Stimulated activated CD4-positive, alpha-beta T cell treated with anti-CD3 and anti-CD28 coated beads, Interleukin-4, amount 100 ng/mL, for 4 hours (primary cell): ENCODE data around the gene SEL1L.
"Not testable (repeated sequence)": the region's sequence is repeated elsewhere in the genome, so short reads cannot be mapped to it uniquely, and the experiment has no call there.

Experiments
- DNase-seq, 2 experiments: peaks; one replicate each; pipeline ENCODE4 v3.0.0-alpha.2; 2020

The SEL1L gene

DNA sequence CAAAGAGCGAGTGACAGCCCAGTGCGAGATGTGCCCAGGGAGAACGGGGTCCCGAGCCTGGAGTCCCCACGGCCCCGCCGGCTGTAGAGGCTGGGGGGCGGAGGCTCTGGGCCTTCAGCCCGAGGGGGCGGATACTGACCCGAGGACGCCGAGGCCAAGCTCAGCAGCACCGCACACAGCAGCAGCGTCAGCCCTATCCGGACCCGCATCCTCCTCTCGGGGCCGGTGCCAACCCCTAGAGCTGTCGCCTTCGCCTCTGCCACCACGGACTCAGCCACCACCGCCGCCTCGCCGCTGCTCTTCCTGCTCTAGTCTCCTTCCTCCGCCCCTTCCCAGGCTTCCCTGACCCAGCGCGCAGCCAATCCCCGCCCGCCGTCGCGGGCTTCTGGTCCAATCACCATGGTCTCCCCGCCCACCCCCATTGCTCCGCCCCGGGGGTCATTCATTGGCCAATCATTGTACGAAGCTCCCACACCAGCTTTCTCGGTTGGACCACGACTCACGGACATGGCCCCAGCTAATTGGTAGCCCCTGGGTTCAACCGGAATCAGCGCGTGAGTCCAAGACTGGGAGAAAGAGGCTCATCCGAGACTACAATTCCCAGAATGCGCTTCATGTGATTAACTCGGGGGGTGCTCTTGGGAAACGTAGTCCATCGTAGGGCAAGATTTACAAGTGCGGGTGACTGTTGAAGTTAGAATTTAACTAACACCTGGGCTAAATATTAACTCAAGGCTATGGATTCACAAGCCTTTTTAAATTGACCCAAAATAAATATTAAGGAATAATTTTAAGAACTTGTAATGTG, at the start of gene SEL1L:
TSS of gene SEL1L (minus strand) at position 318 of the 808 bp plus-strand sequence. CDS start at position 209, 109 bp downstream.
- peak; percentile 99 for DNase-seq

DNA sequence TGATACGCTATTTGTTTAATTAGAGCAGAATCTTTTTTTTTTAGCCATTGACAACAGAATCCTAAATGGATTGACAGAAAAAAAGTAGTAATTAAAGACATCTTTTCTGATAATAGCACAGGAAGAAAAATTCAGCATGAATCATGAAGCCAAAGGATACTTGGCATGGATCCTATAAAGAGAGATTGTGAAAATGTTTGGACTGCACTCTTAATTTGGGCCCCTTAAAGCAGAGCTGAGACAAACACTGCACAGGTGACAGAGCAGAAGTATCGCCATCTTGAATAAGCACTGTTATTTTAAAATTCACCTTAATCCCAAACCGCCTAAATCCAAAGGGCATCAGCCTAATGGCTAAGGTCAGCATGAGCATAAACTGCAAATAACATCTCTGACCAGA, 48.8 kb upstream of the SEL1L start:
- no peak for DNase-seq

DNA sequence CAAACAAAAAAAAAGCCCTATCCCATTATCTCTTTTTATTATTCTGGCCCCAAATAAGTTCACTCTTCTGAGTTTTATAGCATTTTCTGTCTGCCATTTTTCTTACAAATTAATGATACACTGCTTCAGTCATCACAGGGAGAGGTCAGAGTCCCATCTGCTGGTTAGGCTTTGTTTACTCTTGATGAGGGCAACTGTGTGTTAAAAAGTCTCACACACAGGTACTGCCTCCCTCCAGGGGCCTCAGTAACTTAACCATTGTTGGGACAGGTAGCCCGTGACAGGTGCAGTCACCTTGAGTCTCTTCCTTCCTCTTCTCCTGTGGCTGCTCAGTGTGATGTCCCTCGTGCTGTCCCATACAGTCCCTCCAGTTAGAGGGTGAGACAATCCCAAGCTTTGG, 45.5 kb upstream of the SEL1L start:
- DNase-seq = no peak

DNA sequence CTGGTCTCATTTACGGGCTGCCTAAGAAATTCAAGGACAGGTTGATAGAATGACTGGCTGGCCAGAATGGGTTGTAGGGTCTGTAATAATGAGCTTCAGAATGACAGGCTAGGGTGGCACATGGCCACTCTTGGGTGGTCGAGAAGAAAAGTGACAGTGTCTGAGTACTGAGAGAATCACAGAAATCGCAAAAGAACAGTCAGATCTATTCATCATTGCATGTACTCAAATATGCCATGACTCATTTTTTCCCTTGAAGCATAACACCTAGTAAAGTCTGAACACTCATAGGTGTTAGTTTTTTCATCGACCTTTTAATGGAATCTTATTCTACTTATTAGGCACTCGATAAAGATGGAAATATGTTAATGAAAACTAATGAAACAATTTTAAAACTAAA, 37.8 kb upstream of the SEL1L start:
- no peak for DNase-seq

DNA sequence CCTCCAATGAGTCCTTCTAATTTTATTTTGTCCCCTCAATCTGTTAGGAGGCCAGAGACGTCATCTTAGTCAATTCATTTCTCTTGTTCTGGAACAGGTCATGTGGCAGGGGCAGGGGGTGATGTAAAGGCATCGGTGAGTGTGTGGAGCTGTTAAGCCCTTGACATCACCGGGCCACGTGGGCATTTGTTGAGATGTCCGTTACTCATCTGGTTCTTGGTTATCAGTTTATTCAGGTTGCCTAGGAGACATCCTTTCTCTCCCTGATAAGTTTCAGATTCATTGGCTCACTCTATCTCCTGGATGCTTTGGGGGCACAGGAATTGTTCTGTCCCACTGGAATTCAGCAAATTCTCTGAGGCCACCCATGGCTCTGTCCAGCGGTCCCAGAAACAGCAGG, 33.6 kb upstream of the SEL1L start:
- no peak for DNase-seq

DNA sequence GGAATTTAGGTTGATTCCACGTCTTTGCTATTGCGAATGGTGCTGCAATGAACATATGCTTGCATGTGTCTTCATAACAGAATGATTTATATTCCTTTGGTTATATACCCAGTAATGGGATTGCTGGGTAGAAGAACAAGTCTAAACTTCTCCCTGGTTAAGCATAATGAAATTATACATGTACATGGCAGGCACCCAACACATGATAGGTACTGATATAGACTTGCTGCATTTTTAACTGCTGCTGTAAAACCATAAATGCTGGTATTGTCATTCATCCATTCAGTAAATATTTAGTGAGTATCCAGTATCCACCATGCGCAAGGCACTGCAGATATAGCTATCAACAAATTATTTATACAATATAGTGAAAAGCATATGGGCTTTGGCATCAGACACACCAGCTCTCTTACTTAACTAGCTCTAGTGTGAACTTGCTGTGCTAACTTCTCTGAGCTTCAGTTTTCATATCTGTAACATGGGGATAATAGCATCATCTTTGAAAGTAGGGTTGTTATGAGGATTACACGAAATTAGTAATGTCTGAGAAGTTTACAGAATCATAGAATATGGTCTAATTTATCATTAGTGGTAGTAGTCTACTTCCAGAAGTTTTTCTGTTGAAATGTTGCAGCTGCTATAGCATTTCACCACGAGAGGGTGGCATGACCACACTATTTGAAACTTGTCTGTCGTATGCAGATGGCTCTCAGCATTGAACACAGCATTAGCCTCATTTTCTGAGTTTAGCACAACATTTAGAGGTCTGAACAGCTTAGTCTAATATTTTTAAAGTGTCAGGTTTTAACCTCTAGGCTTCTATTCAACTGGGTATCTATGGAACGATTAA, 32.0 kb upstream of the SEL1L start:
- DNase-seq = no peak

DNA sequence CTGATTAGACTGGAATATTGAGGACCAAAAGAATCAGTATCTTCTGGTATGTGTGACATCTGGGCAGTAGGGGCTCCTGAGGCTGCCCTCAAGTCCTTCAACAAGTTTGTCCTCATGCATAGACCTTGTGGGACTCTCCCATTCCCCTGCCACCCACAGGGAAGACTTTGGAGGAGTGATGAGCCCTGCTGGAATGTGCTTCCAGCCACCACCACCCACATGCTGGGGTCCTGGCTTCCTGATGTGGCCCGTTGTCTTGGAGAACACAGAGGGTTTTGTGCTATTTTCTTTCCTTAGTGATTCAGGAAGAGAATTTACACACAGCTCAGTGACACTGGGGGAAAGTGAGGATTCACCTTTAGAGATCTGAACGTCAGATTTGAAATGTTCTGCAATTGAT, 29.2 kb upstream of the SEL1L start:
- no peak for DNase-seq

DNA sequence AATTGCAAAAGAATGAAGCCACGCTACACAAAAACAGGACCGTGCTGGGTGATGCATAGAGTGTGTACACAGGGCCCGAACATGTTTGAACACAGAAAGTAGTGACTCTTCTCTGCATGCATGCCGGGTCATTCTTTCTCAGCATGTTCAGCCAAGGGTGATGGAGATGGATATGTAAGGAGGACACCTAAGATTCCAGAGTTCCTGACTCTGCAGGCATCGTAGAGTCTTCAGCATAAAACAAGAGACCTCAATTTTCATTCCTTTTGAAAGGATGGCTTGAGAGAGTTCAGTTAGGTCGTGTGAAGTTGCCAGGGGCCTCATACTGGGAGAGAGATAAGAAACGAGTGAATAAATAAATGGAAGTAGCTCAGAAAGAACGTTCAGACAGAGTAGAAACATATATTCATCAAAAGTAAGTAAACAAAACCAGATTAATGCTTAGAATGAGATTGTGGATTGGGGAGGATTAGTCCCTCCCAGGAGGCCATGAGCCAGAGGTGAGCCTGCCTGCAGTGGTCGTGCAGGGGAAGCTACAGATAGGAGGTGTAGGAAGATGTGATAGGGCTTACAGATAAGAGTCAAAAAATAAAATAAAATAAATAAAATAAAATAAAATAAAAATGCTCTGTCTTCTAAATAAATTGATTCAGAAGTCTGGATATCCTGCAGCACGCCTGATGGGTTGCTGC, 27.6 kb upstream of the SEL1L start:
- DNase-seq = no peak

DNA sequence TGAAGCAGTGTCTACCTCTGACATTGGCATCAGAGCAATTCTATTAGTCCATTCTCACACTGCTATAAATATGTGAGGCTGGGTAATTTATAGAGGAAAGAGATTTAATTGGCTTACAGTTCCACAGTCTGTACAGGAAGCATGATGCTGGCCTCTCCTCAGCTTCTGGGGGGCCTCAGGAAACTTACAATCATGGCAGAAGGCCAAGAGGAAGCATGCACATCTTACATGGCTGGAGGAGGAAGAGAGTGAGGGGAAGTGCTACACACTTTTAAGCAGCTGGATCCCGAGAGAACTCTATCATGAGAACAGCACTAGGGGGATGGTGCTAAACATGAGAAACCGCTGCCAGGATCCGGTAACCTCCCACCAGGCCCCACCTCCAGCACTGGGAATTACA, 25.7 kb upstream of the SEL1L start:
- no peak for DNase-seq

DNA sequence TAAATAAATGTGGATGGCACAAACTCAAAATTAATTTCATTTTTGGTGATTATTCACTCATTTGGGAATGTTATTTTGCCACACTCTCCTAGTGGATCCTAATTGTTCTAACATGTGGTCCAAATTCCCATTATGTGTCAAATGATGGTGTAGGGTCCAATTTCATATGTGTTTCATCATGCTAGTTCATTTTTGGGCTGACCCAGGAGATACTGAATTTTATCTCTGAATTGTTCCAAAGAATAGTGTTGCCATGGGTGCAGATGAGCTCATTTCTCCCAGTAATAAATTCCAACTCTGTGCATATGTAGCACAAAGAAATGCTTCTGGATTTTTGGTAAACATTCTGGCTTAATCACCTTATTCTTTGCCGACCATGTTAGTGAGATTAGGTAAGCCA, 23.5 kb upstream of the SEL1L start:
- no peak for DNase-seq

DNA sequence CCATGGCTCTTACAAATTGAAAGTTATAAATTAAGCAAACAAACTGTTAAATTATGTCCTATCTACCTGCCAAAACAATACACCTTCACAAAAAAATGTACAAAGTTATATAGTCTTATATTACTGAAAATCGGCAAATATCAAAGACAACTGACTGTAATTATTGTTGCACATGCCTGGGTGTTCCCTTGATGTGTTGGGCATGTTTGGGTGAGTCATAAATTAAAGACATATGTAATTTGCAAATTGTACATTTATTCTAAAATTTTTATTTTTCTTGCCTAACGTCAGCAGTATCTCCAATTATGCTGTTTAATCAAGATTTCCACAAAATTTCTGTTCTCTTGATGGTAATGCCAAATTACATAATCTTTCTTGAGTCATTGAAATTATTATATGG, 22.0 kb upstream of the SEL1L start:
- no peak for DNase-seq

DNA sequence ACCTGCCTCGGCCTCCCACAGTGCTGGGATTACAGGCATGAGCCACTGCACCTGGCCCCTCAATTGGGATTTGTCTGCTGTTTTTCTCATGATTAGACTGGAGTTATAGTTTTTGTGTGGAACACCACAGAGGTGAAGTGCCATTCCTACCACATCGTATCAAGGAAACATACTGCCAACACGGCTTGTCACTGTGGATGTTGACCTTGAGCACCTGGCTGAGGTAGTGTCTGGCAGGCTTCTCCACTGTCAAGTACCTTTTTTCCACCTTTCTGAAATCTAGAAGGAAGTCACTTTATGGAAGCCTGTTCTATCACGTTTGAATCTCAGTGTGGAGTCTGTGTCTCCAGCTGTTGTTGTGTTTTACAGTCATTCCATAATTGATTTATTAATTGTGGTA, 21.4 kb upstream of the SEL1L start:
- no peak for DNase-seq

DNA sequence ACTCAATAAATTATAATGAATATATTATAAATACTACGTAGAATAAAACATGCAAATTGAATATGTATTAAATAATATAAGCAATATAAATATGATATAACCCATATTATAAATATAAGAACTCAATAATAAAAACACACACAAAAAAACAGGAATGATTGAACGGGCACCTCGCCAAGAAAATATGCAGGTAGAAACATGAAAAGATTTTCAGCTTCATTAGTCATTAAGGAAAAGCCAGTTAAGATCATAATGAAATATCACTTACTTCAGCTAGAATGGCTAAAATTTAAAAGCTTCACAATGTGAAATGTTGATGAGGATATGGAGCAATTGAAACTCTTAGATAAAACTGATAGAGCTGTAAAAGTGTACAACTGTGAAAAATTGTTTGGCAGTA, 17.8 kb upstream of the SEL1L start:
- no peak for DNase-seq

DNA sequence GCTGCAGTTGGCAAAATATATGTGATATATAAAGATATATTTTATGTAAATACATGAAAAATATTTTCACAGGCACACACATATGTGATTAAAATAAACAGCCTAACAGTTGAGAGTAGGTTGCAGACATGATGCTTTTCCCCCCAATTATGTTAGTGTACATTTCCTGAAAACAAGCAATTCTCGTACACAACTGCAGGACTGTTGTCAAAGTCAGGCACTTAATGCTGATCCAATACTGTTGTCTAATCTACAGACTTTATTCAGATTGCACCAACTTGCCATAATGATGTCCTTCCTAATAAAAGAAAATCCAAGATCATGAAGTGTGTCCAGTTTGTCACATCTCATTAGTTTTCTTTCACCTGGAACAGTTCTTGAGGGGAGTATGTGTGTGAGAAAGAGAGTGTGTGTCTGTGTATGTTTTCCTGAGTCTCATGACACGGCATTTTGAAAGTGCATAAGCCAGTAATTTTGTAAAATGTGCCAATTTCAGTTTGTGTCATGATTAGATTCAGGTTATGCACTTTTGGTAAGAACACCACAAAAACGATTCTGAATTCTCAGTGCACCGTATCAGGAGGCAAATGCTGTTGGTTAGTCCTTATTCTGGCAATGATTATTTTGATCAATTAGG, 16.5 kb upstream of the SEL1L start:
- no peak for DNase-seq

DNA sequence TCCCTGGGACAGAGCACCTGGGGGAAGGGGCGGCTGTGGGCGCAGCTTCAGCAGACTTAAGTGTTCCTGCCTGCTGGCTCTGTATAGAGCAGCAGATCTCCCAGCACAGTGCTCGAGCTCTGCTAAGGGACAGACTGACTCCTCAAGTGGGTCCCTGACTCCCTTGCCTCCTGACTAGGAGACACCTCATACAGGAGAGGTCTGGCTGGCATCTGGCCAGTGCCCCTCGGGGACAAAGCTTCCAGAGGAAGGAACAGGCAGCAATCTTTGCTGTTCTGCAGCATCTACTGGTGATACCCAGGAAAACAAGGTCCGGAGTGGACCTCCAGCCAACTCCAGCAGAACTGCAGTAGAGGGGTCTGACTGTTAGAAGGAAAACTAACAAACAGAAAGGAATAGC, 7.6 kb upstream of the SEL1L start:
- not testable (repeated sequence) for DNase-seq

DNA sequence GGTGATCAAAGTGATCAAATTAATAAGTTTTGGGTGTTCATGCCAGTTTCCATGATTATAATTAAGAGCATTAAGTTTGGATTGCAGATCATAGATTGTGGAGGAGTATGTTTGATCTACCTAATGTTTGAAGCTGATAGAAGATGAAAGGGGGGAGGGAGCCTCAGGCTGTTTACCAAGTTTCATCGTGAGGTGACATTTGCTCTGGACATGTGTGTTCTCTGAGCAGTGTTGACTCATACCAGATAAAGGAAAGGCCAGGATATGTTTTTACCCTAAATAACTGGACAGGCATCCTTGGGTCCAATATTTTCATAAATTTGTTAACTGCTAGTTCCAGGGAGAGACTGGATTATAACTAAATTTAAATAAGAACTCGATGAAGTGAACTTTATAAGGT, 3.5 kb upstream of the SEL1L start:
- no peak for DNase-seq

DNA sequence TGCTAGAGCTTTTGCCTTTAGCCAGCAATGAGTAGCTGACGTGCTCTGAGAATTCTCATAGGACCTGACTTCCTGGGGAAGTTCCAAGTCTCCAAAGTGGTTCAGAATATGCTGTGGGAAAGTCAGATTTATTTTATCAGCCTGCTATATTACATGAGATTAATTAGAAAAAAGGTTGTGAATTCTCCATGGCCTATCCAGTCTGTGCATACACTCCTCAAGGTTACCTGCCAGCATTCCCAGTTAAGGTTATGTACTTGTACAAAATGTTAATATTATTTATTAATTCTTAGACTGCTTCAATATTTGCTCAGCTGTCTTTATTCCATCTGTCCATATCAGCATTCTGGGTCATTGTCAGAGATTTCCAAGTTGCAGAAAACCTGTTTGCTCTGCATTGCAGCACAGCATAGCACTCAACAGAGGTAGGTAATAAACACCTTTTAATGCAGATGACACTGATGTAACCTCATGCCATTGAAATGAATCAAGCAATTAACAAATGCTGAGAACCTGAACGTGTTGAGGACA, 2.7 kb upstream of the SEL1L start:
- DNase-seq = no peak

DNA sequence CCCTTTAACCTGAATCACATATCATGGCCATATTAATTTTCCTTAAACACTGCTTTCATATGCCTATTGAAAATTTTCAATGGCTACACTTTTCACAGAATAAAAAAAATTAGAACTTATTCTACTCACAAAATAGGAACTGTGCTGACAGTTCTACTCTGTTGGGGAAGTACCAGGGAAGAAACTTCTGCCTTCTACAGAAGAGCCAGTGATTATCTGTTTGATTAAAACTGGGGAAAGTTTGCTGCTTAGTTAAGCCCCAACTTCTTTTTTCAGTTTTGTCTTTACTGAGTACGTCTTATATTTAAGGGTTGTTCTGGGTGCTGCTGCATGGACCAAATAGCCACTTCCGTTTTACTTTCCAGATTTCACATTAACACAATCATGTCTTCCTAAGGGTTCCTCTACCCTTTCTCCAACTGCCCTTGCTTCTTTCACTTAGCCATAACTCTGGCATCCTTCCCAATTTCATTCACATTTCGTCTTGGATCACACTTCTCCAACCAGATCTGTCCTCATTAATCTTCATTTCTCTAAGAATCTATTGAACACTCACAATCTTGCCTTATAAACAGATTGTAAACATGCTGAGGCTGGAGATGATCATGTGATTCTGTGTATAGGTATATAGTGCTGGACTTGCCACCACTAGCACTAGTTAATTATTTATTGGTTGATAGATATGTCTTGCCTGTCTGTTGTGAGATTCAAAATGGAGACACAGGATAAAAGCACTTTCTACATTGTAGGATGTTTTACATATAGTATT, 1.9 kb upstream of the SEL1L start:
- no peak for DNase-seq

DNA sequence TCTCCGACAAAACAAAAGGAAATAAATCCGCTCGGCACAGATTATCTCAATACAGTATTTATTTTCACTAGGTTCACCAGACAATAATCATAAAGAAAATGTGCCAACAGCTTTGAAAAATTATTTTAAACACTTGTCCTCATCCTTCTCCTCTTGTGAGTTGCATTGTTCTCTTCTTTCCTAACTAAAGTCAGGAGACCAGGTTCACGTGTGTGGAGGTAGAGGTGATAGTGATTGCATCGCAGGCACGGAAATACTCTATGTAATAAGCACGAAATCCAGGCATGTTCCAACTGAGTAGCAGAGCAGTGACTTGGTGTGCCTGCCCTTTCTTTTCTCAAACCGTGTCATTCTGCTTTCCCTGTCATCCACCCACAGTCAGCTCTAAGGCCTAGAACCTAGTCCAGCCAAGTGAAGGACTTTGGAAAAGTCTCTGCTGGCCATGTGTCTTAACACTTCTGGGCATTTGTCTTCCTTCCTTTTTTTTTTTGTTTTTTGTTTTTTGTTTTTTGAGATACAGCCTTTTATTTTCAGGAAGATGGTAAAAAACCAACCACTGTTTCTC, 939 bp upstream of the SEL1L start:
- no peak for DNase-seq

DNA sequence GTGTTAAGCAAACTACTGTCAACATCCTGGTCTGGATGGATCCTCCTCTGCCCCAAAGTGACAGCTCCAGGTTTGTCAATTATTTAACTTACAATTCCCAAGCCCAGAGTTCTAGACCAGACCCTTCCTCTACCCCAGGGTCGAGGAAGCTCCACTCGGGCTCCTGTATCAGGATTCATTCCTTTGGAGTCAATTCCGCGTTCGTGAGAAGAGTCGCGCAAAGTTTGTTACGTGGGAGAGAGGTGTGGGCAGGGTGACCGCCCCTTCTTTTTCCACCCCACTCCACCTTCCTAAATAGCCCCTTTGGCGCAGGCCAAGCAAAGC, 479 bp downstream of the SEL1L start:
- no peak for DNase-seq

DNA sequence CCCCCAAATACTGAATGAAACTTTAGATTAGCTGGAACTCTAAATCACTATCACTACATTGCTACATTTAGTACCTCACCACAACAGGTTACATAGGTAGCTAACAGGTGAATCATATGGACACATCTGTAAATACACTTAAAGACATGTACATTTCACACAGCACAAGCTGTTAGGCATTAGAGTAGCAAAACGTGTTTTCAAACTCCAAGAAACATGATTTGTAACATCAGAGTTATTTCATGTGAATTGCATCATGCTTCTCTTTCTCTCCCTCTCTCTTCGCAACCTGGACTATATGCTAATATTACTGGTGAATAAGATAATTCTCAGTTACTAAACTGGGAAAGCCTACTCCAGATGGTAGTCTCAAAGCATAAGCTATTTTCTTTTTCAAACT, 4.3 kb downstream of the SEL1L start:
- DNase-seq = no peak

DNA sequence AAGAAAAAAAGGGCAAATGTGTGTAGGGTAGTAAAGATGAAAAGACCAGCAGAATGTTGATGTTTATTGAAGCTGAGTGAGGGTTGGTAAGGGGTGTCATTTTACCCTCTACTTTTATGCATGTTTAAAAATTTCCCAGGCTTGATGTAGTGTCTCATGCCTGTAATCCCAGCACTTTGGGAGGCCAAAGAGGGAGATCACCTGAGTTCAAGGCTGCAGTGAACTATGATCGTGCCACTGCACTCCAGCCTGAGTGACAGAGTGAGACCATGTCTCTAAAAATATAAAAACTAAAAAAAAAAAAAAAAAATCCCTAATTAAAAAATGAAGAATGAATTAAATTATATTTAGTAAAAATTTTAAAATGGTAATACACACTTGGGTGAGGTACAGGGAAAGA, 8.5 kb downstream of the SEL1L start:
- DNase-seq = no peak
